ENCODE data around the gene CPZ.

DNA sequence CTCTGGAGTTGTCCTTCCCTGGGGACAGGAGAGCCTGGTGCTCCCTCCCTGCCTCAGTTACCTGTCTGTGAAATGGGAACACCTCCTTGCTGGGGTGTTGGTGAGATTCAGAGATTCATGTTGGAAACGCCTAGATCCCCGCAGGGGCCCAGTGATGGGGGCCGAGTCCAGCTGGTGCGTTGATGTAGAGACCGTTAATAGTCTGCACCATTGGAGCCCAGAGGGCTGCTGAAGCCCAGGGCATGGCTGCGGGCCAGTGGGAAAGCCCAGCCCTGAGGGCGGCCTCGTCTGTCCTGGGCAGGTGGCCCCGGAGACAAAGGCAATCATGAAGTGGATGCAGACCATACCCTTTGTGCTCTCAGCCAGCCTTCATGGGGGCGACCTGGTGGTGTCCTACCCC is 14.4 kb downstream of the CPZ start:
- TF ChIP-seq EZH2phosphoT487 (IDR thresholded peaks at IDR 0.05; ENCODE audit: unreplicated experiment) (no peak), CTCF (conservative IDR thresholded peaks at IDR 0.05; ENCODE audit: low read depth in 2 of 2) (no peak)

All from GM23338 (cell line).